Renal pelvis (tissue), 4 donors: ENCODE results near the gene ICAM4. TPM values are rescaled to one million over a fixed set of nuclear protein-coding genes. Genes with fewer than 3 reads are reported as not detected.
"Not testable (repeated sequence)": the region's sequence is repeated elsewhere in the genome, so short reads cannot be mapped to it uniquely, and the experiment has no call there.

ENCODE experiments used
- DNase-seq: peaks from one replicate; pipeline ENCODE4 v3.0.0-alpha.2; 2013
- polyA plus RNA-seq, 3 donors: library from polyadenylated mRNA; unstranded; fragments of 120-200 nt; gene quantifications; one replicate each; pipeline ENCODE4 v1.2.1, GENCODE V29; 2013; ENCODE audit not compliant: insufficient read length in 3 of 3

ICAM4 gene
- polyA plus RNA-seq, 3 donors: 0.49 to 0.62 (median 0.53) TPM

GRCh38 chr19:10317857-10318462 is 31.2 kb downstream of the ICAM4 start:
- no peak for DNase-seq

- DNase-seq: no peak
Observed at GRCh38 chr19:10318807-10319682, 32.3 kb downstream of the ICAM4 start.

- no peak for DNase-seq
Observed at GRCh38 chr19:10320602-10321416, 34.1 kb downstream of the ICAM4 start.

GRCh38 chr19:10321417-10321797 is 34.7 kb downstream of the ICAM4 start:
- no peak for DNase-seq

- no peak for DNase-seq
Observed at GRCh38 chr19:10321874-10322835, 35.4 kb downstream of the ICAM4 start.

GRCh38 chr19:10325732-10326131 is 39.0 kb downstream of the ICAM4 start:
- no peak for DNase-seq

GRCh38 chr19:10327793-10328192 is 41.0 kb downstream of the ICAM4 start:
- no peak for DNase-seq

GRCh38 chr19:10328558-10329429 is 42.0 kb downstream of the ICAM4 start:
- DNase-seq: no peak

GRCh38 chr19:10329555-10329954 is 42.8 kb downstream of the ICAM4 start:
- no peak for DNase-seq

- no peak for DNase-seq
Observed at GRCh38 chr19:10332158-10332964, 45.6 kb downstream of the ICAM4 start.

- DNase-seq: peak; percentile 97
Observed at GRCh38 chr19:10332965-10333757, 46.4 kb downstream of the ICAM4 start, which contains the start of gene RAVER1. Gene RAVER1 (minus strand): TSS chr19:10333529. CDS start chr19:10333507, 22 bp downstream.

- DNase-seq: peak; percentile 4
Observed at GRCh38 chr19:10333758-10334587, 47.2 kb downstream of the ICAM4 start.

GRCh38 chr19:10334588-10335351 is 48.0 kb downstream of the ICAM4 start:
- DNase-seq: peak; percentile 85

- no peak for DNase-seq
Observed at GRCh38 chr19:10335352-10335985, 48.7 kb downstream of the ICAM4 start.

- not testable (repeated sequence) for DNase-seq
Observed at GRCh38 chr19:10336725-10337124, 50.0 kb downstream of the ICAM4 start.
